K562 (cell line): Measurements from ENCODE around the gene PPP1R14C. TPM values are rescaled to one million over a fixed set of nuclear protein-coding genes. Genes with fewer than 3 reads are reported as not detected.

Source experiments
- CHCHD3 ChIP-seq: fragments of 250-450 bp; sonication (Bioruptor Pico); IDR thresholded peaks from 2 replicates; pipeline ENCODE4 v2.1.2; 2022; ENCODE audit warnings: mild to moderate bottlenecking
- CHD7 ChIP-seq: fragments of 200-600 bp; sonication (generic); IDR thresholded peaks from one replicate; pipeline ENCODE4 v1.6.1; 2012; ENCODE audit warnings: mild to moderate bottlenecking, low read depth, low read length, inconsistent platforms
- NCOA1 ChIP-seq: fragments of 450-650 bp; IDR thresholded peaks from 2 replicates; pipeline ENCODE4 v1.6.1; 2016; ENCODE audit warnings: low read depth
- NFE2 ChIP-seq: IDR thresholded peaks from 2 replicates; pipeline ENCODE4 v1.6.1; 2014; ENCODE audit warnings: antibody characterized with exemption, low read depth
- POLR2AphosphoS2 ChIP-seq: IDR thresholded peaks from 2 replicates; pipeline ENCODE4 v1.6.1; 2012; ENCODE audit warnings: low read length, improper control_type of control experiment
- POLR2H ChIP-seq: IDR thresholded peaks from 2 replicates; pipeline ENCODE4 v1.6.1; 2016; ENCODE audit warnings: missing genetic modification characterization, low read depth, mild to moderate bottlenecking, control low read depth, missing compliant biosample characterization, moderate library complexity
- RBM14 ChIP-seq: fragments of 200-400 bp; formaldehyde crosslinking; IDR thresholded peaks from 2 replicates; pipeline ENCODE4 v1.6.1; 2018; ENCODE audit warnings: low read depth, mild to moderate bottlenecking, low read length, moderate library complexity, borderline replicate concordance; ENCODE audit not compliant: insufficient read depth
- RNF2 ChIP-seq: sonication (generic); IDR thresholded peaks from 2 replicates; pipeline ENCODE4 v1.6.1; 2016
- SMAD2 ChIP-seq: fragments of 150-350 bp; IDR thresholded peaks from 2 replicates; pipeline ENCODE4 v1.6.1; 2014; ENCODE audit warnings: low read depth, mild to moderate bottlenecking, low read length
- SNAPC5 ChIP-seq: fragments of 250-450 bp; sonication (Bioruptor Pico); IDR thresholded peaks from 2 replicates; pipeline ENCODE4 v1.8.0; 2021; ENCODE audit warnings: moderate library complexity, mild to moderate bottlenecking, inconsistent platforms
- SNIP1 ChIP-seq: fragments of 450-650 bp; IDR thresholded peaks from 2 replicates; pipeline ENCODE4 v1.7.1; 2017; ENCODE audit warnings: low read depth, mild to moderate bottlenecking
- TCFL5 ChIP-seq: fragments of 250-450 bp; sonication (Bioruptor Pico); conservative IDR thresholded peaks from 2 replicates; pipeline ENCODE4 v1.6.1; 2021; ENCODE audit warnings: mild to moderate bottlenecking, moderate library complexity, matching md5 sums
- TFE3 ChIP-seq: fragments of 450-650 bp; formaldehyde crosslinking; IDR thresholded peaks from 2 replicates; pipeline ENCODE4 v1.4.0; 2020; ENCODE audit warnings: mild to moderate bottlenecking, mixed read lengths
- U2AF2 ChIP-seq: fragments of 200-400 bp; formaldehyde crosslinking; optimal IDR thresholded peaks from 2 replicates; pipeline ENCODE3; 2017; ENCODE audit warnings: low read depth, mild to moderate bottlenecking, low read length
- ZC3H11A ChIP-seq: IDR thresholded peaks from 2 replicates; pipeline ENCODE4 v1.6.1; 2012; ENCODE audit warnings: low read depth, low read length, improper control_type of control experiment
- ZNF699 ChIP-seq: fragments of 250-450 bp; sonication (Bioruptor Pico); IDR thresholded peaks from 2 replicates; pipeline ENCODE4 v1.8.0; 2021; ENCODE audit warnings: mild to moderate bottlenecking, moderate library complexity; ENCODE audit not compliant: insufficient replicate concordance
- polyA plus RNA-seq, 8 experiments: library from polyadenylated mRNA; depleted of rRNA in 4 of 8; stranded (reverse) in 5 of 8; unstranded in 3 of 8; fragments of >200 nt; fragmentation: Nextera tagmentation in 2 of 8; fragmentation: Illumina TruSeq in 1 of 8; extraction: Ambion mirVana in 2 of 8; extraction: Trizol in 1 of 8; gene quantifications; 2 replicates each; pipeline versions ENCODE4 v1.2.1 to v1.2.3, GENCODE V29; 2011 to 2014; ENCODE audit warnings: inconsistent platforms in 1 of 8, missing spikeins in 1 of 8
- total RNA-seq, 7 experiments: library from RNA; depleted of rRNA in 6 of 7; stranded (reverse); fragments of >200 nt in 6 of 7; fragmentation: Illumina TruSeq in 2 of 7; extraction: Trizol in 2 of 7; gene quantifications; 2 replicates each; pipeline versions ENCODE4 v1.2.1 to v1.2.3, GENCODE V29; 2011 to 2021; ENCODE audit warnings: low replicate concordance in 1 of 7

The PPP1R14C gene
- total and polyA plus RNA-seq, 9 of the 15 experiments (the other 6 are each of a cell fraction or from before 2014, with no cell fraction given), result 4.5 to 16.6 (median 11.9) TPM

GRCh38 chr6:150252714-150253444 is 110.0 kb downstream of the PPP1R14C start (continued):
- TF ChIP-seq TFE3 (CRISPR knock-in tag) (no peak), SMAD2 (no peak), NCOA1 (no peak), SNIP1 (no peak), POLR2H (tag) (no peak), RNF2 (peak; percentile 69), ZC3H11A (no peak), CHD7 (no peak), RBM14 (no peak), CHCHD3 (no peak), POLR2AphosphoS2 (no peak), TCFL5 (CRISPR knock-in tag) (no peak), SNAPC5 (no peak), U2AF2 (no peak), ZNF699 (no peak), NFE2 (peak; percentile 57)
